ENCODE measurements around the gene SMAD2.

The SMAD2 gene

GRCh38 chr18:47932190-47932589 is 1.7 kb upstream of the SMAD2 start:
- no peak for DNase-seq (ENCODE audit: low read depth in 4 of 4, low spot score in 1 of 4)

- DNase-seq (ENCODE audit: low read depth in 4 of 4, low spot score in 1 of 4), result no peak
Observed at GRCh38 chr18:47931718-47932103, 1.3 kb upstream of the SMAD2 start.

GRCh38 chr18:47930931-47931717 is 665 bp upstream of the SMAD2 start:
- DNase-seq (ENCODE audit: low read depth in 4 of 4, low spot score in 1 of 4), result peak; percentile 76 to 93 (median 87)

- DNase-seq (ENCODE audit: low read depth in 4 of 4, low spot score in 1 of 4), result peak in 1 of 4 experiments; percentile 28
Observed at GRCh38 chr18:47929681-47930198, 719 bp downstream of the SMAD2 start.

- no peak for DNase-seq (ENCODE audit: low read depth in 4 of 4, low spot score in 1 of 4)
Observed at GRCh38 chr18:47928466-47928865, 2.0 kb downstream of the SMAD2 start.

GRCh38 chr18:47926101-47926850 is 4.2 kb downstream of the SMAD2 start:
- no peak for DNase-seq (ENCODE audit: low read depth in 4 of 4, low spot score in 1 of 4)

GRCh38 chr18:47919916-47920315 is 10.5 kb downstream of the SMAD2 start:
- DNase-seq (ENCODE audit: low read depth in 4 of 4, low spot score in 1 of 4), result no peak

GRCh38 chr18:47917923-47918610 is 12.4 kb downstream of the SMAD2 start:
- no peak for DNase-seq (ENCODE audit: low read depth in 4 of 4, low spot score in 1 of 4)

GRCh38 chr18:47915930-47916329 is 14.5 kb downstream of the SMAD2 start:
- DNase-seq (ENCODE audit: low read depth in 4 of 4, low spot score in 1 of 4), result no peak

GRCh38 chr18:47915229-47915628 is 15.2 kb downstream of the SMAD2 start:
- DNase-seq (ENCODE audit: low read depth in 4 of 4, low spot score in 1 of 4), result no peak

- DNase-seq (ENCODE audit: low read depth in 4 of 4, low spot score in 1 of 4), result no peak
Observed at GRCh38 chr18:47912794-47913585, 17.5 kb downstream of the SMAD2 start.

- DNase-seq (ENCODE audit: low read depth in 4 of 4, low spot score in 1 of 4), result no peak
Observed at GRCh38 chr18:47912343-47912742, 18.1 kb downstream of the SMAD2 start.

- no peak for DNase-seq (ENCODE audit: low read depth in 4 of 4, low spot score in 1 of 4)
Observed at GRCh38 chr18:47911877-47912276, 18.6 kb downstream of the SMAD2 start.

GRCh38 chr18:47909484-47909883 is 21.0 kb downstream of the SMAD2 start:
- DNase-seq (ENCODE audit: low read depth in 4 of 4, low spot score in 1 of 4), result no peak

- no peak for DNase-seq (ENCODE audit: low read depth in 4 of 4, low spot score in 1 of 4)
Observed at GRCh38 chr18:47908592-47908991, 21.9 kb downstream of the SMAD2 start.

- no peak for DNase-seq (ENCODE audit: low read depth in 4 of 4, low spot score in 1 of 4)
Observed at GRCh38 chr18:47906408-47906807, 24.1 kb downstream of the SMAD2 start.

GRCh38 chr18:47903809-47904208 is 26.6 kb downstream of the SMAD2 start:
- DNase-seq (ENCODE audit: low read depth in 4 of 4, low spot score in 1 of 4), result no peak

GRCh38 chr18:47901624-47902362 is 28.7 kb downstream of the SMAD2 start:
- DNase-seq (ENCODE audit: low read depth in 4 of 4, low spot score in 1 of 4), result no peak

- no peak for DNase-seq (ENCODE audit: low read depth in 4 of 4, low spot score in 1 of 4)
Observed at GRCh38 chr18:47899107-47899840, 31.2 kb downstream of the SMAD2 start.
